Neural cell (in vitro differentiated cells): ENCODE results near the gene SND1. TPM values are rescaled to one million over a fixed set of nuclear protein-coding genes. Genes with fewer than 3 reads are reported as not detected.

Experiments
- H2AFZ ChIP-seq: fragments of 200-600, 300-800 bp; sonication (generic), shearing (Covaris generic); 2 replicates; pipeline ENCODE4 v1.6.0; 2014; ENCODE audit warnings: low read depth, mild to moderate bottlenecking, antibody characterized with exemption, low read length, moderate library complexity
- H3F3A ChIP-seq: fragments of 200-600 bp; shearing (Covaris generic); 2 replicates; pipeline ENCODE4 v1.6.1; 2016; ENCODE audit warnings: mild to moderate bottlenecking, moderate library complexity, mixed read lengths, antibody characterized with exemption, low read length; ENCODE audit not compliant: insufficient read depth, poor library complexity, severe bottlenecking
- H3K27ac ChIP-seq: fragments of 200-600, 300-800 bp; sonication (generic), shearing (Covaris generic); 2 replicates; pipeline ENCODE4 v1.5.1; 2014; ENCODE audit warnings: mild to moderate bottlenecking, low read length, moderate library complexity
- H3K27me3 ChIP-seq: fragments of 300-800, 200-600 bp; sonication (generic), shearing (Covaris generic); 2 replicates; pipeline ENCODE4 v1.6.0; 2014; ENCODE audit warnings: mild to moderate bottlenecking, low read depth, low read length, moderate library complexity; ENCODE audit not compliant: insufficient read depth
- H3K36me3 ChIP-seq: fragments of 300-800, 200-600 bp; sonication (generic), shearing (Covaris generic); 2 replicates; pipeline ENCODE4 v1.5.1; 2014; ENCODE audit warnings: mild to moderate bottlenecking, antibody characterized with exemption, low read length, moderate library complexity; ENCODE audit not compliant: insufficient read depth
- H3K4me2 ChIP-seq: fragments of 300-800, 200-600 bp; sonication (generic), shearing (Covaris generic); 2 replicates; pipeline ENCODE4 v1.6.0; 2014; ENCODE audit warnings: mild to moderate bottlenecking, low read length
- H3K4me3 ChIP-seq: fragments of 300-800, 200-600 bp; sonication (generic), shearing (Covaris generic); 2 replicates; pipeline ENCODE4 v1.5.1; 2014; ENCODE audit warnings: mild to moderate bottlenecking, low read length, moderate library complexity
- H3K79me2 ChIP-seq: fragments of 200-600 bp; shearing (Covaris generic); replicated peaks from 2 replicates; pipeline ENCODE4 v1.6.0; 2014; ENCODE audit warnings: mild to moderate bottlenecking, low read length, moderate library complexity; ENCODE audit not compliant: insufficient read depth
- H3K9ac ChIP-seq: fragments of 300-800, 200-600 bp; sonication (generic), shearing (Covaris generic); 2 replicates; pipeline ENCODE4 v1.6.1; 2016; ENCODE audit warnings: mild to moderate bottlenecking, low read length, mixed read lengths
- H3K9me2 ChIP-seq: fragments of 200-600 bp; shearing (Covaris generic); 2 replicates; pipeline ENCODE4 v1.6.1; 2016; ENCODE audit warnings: mild to moderate bottlenecking, low read length, mixed read lengths; ENCODE audit not compliant: insufficient read depth
- H3K9me3 ChIP-seq: fragments of 200-600, 300-800 bp; sonication (generic), shearing (Covaris generic); 2 replicates; pipeline ENCODE4 v1.6.1; 2016; ENCODE audit warnings: mild to moderate bottlenecking, mixed run types, low read length, moderate library complexity, mixed read lengths
- H4K20me1 ChIP-seq: fragments of 200-600 bp; shearing (Covaris generic); 2 replicates; pipeline ENCODE4 v1.6.1; 2016; ENCODE audit warnings: mild to moderate bottlenecking, mixed run types; ENCODE audit not compliant: insufficient read depth
- EP300 ChIP-seq: fragments of 450-650 bp; conservative IDR thresholded peaks from 2 replicates; pipeline ENCODE4 v1.6.1; 2014; ENCODE audit warnings: antibody characterized with exemption, mild to moderate bottlenecking, moderate library complexity; ENCODE audit not compliant: poor library complexity, severe bottlenecking
- EZH2 ChIP-seq: fragments of 200-600, 300-800 bp; shearing (Covaris generic), sonication (generic); IDR thresholded peaks from 2 replicates; pipeline ENCODE4 v1.6.1; 2014; ENCODE audit warnings: antibody characterized with exemption, low read length, borderline replicate concordance, mild to moderate bottlenecking; ENCODE audit not compliant: insufficient read depth, poor library complexity, severe bottlenecking
- MXI1 ChIP-seq: fragments of 450-650 bp; conservative IDR thresholded peaks from 2 replicates; pipeline ENCODE4 v1.6.1; 2014; ENCODE audit warnings: antibody characterized with exemption, mild to moderate bottlenecking; ENCODE audit not compliant: poor library complexity, severe bottlenecking
- POLR2AphosphoS5 ChIP-seq: IDR thresholded peaks from 2 replicates; pipeline ENCODE4 v1.6.1; 2012
- RAD21 ChIP-seq: fragments of 450-650 bp; conservative IDR thresholded peaks from 2 replicates; pipeline ENCODE4 v1.6.1; 2014; ENCODE audit warnings: antibody characterized with exemption, mild to moderate bottlenecking, moderate library complexity
- SMC3 ChIP-seq: fragments of 450-650 bp; conservative IDR thresholded peaks from 2 replicates; pipeline ENCODE4 v1.6.1; 2014; ENCODE audit warnings: antibody characterized with exemption, mild to moderate bottlenecking, moderate library complexity; ENCODE audit not compliant: poor library complexity
- TAF1 ChIP-seq: IDR thresholded peaks from 2 replicates; pipeline ENCODE4 v1.6.1; 2012; ENCODE audit warnings: low read depth
- polyA plus RNA-seq: library from polyadenylated mRNA; depleted of rRNA; stranded (reverse); fragments of >200 nt; gene quantifications from 2 replicates; pipeline ENCODE4 v1.2.3, GENCODE V29; 2014
- TF ChIP-seq, protein P1 (sequence below): fragments of 450-650 bp; IDR thresholded peaks from 2 replicates; pipeline ENCODE4 v1.5.1; 2014; ENCODE audit warnings: antibody characterized with exemption, mild to moderate bottlenecking, moderate library complexity; ENCODE audit not compliant: poor library complexity, severe bottlenecking
- TF ChIP-seq, protein P2 (sequence below): IDR thresholded peaks from 2 replicates; pipeline ENCODE4 v1.6.1; 2012; ENCODE audit warnings: borderline replicate concordance

The SND1 gene
- polyA plus RNA-seq, 1 donor from 2014 or later = 37.4 TPM

DNA sequence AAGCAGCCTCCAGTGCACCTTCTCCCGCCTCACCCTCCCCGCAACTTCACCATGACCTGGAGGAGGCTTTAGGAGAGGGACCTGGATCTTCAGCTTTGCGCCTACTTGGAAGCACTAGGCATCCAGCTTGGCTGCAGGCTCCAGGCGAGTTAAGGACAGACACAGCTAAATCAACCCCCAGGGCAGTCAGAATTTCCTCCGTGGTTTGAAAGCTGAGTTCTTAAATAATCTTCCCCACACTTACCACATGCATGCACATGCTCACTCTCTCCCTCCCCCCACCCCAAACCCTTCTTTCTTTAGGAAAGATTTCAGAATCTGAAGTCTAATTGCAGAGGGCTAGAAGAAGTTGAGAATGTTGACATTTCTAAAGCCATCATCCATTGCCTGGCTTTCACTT is 416.0 kb downstream of the SND1 start:
- Histone ChIP-seq H3K36me3 (no peaks in the 10 kb centered on the region), H4K20me1 (no peaks in the 10 kb centered on the region), H3K9me3 (no peaks in the 10 kb centered on the region), H3K9ac (no peak overlapping the region), H3K79me2 (no peaks in the 10 kb centered on the region), H3F3A (no peaks in the 10 kb centered on the region), H3K9me2 (no peaks in the 10 kb centered on the region), H3K27me3 (no peaks in the 10 kb centered on the region), H3K4me3 (no peak overlapping the region), H3K4me2 (no peak overlapping the region), H2AFZ (no peak overlapping the region), H3K27ac (no peak overlapping the region)
- TF ChIP-seq RAD21 (no peak), SMC3 (no peak), MXI1 (no peak), TAF1 (no peak), EZH2 (no peak), EP300 (no peak), POLR2AphosphoS5 (no peak)
- TF ChIP-seq, protein P1, sequence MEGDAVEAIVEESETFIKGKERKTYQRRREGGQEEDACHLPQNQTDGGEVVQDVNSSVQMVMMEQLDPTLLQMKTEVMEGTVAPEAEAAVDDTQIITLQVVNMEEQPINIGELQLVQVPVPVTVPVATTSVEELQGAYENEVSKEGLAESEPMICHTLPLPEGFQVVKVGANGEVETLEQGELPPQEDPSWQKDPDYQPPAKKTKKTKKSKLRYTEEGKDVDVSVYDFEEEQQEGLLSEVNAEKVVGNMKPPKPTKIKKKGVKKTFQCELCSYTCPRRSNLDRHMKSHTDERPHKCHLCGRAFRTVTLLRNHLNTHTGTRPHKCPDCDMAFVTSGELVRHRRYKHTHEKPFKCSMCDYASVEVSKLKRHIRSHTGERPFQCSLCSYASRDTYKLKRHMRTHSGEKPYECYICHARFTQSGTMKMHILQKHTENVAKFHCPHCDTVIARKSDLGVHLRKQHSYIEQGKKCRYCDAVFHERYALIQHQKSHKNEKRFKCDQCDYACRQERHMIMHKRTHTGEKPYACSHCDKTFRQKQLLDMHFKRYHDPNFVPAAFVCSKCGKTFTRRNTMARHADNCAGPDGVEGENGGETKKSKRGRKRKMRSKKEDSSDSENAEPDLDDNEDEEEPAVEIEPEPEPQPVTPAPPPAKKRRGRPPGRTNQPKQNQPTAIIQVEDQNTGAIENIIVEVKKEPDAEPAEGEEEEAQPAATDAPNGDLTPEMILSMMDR = no peak
- TF ChIP-seq, protein P2, sequence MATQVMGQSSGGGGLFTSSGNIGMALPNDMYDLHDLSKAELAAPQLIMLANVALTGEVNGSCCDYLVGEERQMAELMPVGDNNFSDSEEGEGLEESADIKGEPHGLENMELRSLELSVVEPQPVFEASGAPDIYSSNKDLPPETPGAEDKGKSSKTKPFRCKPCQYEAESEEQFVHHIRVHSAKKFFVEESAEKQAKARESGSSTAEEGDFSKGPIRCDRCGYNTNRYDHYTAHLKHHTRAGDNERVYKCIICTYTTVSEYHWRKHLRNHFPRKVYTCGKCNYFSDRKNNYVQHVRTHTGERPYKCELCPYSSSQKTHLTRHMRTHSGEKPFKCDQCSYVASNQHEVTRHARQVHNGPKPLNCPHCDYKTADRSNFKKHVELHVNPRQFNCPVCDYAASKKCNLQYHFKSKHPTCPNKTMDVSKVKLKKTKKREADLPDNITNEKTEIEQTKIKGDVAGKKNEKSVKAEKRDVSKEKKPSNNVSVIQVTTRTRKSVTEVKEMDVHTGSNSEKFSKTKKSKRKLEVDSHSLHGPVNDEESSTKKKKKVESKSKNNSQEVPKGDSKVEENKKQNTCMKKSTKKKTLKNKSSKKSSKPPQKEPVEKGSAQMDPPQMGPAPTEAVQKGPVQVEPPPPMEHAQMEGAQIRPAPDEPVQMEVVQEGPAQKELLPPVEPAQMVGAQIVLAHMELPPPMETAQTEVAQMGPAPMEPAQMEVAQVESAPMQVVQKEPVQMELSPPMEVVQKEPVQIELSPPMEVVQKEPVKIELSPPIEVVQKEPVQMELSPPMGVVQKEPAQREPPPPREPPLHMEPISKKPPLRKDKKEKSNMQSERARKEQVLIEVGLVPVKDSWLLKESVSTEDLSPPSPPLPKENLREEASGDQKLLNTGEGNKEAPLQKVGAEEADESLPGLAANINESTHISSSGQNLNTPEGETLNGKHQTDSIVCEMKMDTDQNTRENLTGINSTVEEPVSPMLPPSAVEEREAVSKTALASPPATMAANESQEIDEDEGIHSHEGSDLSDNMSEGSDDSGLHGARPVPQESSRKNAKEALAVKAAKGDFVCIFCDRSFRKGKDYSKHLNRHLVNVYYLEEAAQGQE = no peak

DNA sequence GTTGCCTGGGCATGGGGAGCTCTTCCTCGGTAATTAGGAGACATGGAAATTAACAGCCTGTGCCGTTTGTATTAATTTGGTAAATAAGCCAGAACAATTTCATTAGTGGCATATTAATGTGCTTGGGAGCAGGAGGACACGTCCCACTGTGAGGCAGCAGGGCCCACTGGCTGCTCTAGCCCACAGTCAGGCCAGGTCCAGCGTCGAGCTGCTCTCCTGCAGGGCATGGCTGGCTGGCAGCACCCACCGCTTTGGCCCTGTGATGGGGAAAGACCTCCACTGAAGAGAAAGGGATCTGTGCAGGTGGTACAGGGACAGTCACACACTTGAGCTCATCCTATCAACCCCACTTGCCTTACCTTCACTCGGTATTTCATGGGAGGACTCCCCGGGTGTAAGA is 416.8 kb downstream of the SND1 start:
- Histone ChIP-seq H3F3A (no peaks in the 10 kb centered on the region), H3K9ac (no peak overlapping the region), H3K4me3 (no peak overlapping the region), H3K27me3 (no peaks in the 10 kb centered on the region), H3K27ac (no peak overlapping the region), H3K9me3 (no peaks in the 10 kb centered on the region), H2AFZ (no peak overlapping the region), H3K4me2 (no peak overlapping the region), H3K36me3 (no peaks in the 10 kb centered on the region), H3K79me2 (no peaks in the 10 kb centered on the region), H4K20me1 (no peaks in the 10 kb centered on the region), H3K9me2 (no peaks in the 10 kb centered on the region)
- no peak for TF ChIP-seq POLR2AphosphoS5
- no peak for TF ChIP-seq MXI1
- TF ChIP-seq SMC3 = no peak
- no peak for TF ChIP-seq EP300
